NB4 (cell line): ENCODE results near the gene DOCK9.

ENCODE experiments used
- POLR2A ChIP-seq: IDR thresholded peaks from 2 replicates; pipeline ENCODE4 v1.6.1; 2011; ENCODE audit warnings: mild to moderate bottlenecking; ENCODE audit not compliant: insufficient read length; ENCODE audit errors: extremely low read depth
- TF ChIP-seq, protein P1 (sequence below): IDR thresholded peaks from one replicate; pipeline ENCODE4 v1.5.1; 2012; ENCODE audit warnings: low read depth, low read length
- TF ChIP-seq, protein P2 (sequence below): IDR thresholded peaks from 2 replicates; pipeline ENCODE4 v1.6.1; 2011; ENCODE audit warnings: low read depth, low read length

DNA sequence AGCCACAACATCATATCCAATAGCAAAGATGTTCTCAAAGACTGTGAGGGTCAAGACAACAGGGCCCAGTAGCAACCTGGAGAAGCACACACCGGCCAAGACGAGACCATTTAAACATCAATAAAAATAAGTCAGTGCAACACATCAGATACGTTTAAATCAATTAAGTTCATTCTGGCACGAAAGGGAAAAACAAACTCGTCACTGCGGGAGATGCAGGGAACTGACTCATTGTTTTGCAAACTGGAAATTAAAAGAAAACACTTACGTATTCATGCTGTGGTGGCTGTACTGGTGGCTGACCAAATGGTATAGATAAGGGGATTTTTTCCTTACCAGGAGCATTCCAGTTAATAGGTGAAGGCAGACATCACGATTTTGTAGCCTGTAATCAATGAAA lies 199.1 kb downstream of the DOCK9 start:
- TF ChIP-seq POLR2A = no peak
- TF ChIP-seq, protein P1, sequence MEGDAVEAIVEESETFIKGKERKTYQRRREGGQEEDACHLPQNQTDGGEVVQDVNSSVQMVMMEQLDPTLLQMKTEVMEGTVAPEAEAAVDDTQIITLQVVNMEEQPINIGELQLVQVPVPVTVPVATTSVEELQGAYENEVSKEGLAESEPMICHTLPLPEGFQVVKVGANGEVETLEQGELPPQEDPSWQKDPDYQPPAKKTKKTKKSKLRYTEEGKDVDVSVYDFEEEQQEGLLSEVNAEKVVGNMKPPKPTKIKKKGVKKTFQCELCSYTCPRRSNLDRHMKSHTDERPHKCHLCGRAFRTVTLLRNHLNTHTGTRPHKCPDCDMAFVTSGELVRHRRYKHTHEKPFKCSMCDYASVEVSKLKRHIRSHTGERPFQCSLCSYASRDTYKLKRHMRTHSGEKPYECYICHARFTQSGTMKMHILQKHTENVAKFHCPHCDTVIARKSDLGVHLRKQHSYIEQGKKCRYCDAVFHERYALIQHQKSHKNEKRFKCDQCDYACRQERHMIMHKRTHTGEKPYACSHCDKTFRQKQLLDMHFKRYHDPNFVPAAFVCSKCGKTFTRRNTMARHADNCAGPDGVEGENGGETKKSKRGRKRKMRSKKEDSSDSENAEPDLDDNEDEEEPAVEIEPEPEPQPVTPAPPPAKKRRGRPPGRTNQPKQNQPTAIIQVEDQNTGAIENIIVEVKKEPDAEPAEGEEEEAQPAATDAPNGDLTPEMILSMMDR = no peak
- TF ChIP-seq, protein P2, sequence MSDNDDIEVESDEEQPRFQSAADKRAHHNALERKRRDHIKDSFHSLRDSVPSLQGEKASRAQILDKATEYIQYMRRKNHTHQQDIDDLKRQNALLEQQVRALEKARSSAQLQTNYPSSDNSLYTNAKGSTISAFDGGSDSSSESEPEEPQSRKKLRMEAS = no peak
